GM19438 (cell line): ENCODE results near the gene MRTFA.
"Not testable (repeated sequence)": the region's sequence is repeated elsewhere in the genome, so short reads cannot be mapped to it uniquely, and the experiment has no call there.

ENCODE experiments used
- ATAC-seq: cut with Tn5 transposase; IDR thresholded peaks from one replicate; pipeline ENCODE4 v1.9.1; 2021; ENCODE audit warnings: low read depth; ENCODE audit not compliant: unreplicated experiment

Gene MRTFA

DNA sequence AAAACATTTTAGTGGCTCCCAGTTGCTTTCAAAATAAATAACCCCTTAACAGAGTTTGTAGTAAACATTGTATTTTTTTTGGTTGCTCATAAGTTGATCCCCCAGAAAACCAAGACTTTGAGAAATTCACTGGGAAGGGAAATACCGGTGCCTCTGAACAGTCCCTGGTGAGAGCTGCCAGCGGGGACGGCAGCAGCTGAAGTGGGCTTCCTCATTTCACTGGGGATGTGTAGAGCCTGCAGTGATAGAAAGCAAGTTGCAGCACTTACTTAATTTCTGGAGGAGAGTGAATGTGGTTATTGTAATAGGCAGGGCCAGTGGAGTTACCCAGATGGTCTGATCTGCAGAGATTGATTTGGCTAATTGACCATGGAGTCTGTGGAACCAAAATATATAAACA lies 24.2 kb upstream of the MRTFA start:
- ATAC-seq: no peak

DNA sequence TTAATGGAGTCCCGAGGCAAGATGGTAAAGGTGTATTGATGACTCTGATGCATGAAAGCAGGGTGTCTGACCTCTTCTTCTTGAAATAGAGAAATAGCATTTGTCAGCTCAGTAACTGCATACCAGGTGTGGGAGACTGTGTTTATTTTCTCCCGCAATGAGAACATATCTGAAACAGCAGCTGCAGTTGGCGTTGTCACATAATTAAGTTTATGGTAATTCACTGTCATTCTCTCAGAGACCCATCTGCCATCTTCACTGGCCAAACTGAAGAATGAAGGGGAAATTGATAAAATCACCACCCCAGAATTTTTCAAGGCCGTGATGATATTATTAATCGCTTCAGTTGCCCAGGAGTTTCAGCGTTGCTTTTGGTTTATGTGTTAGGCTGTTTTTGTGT lies 22.6 kb upstream of the MRTFA start:
- ATAC-seq: no peak

DNA sequence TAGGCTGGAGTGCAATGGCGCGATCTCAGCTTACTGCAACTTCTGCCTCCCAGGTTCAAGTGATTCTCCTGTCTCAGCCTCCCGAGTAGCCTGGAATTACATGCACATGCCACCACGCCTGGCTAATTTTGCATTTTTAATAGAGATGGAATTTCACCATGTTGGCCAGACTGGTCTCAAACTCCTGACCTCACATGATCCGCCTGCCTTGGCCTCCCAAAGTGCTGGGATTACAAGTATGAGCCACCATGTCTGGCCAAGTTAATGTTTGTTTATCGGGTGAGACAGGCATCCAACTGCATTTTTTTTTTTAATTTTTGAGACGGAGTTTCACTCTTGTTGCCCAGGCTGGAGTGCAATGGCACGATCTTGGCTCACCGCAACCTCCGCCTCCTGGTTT lies 20.1 kb upstream of the MRTFA start:
- not testable (repeated sequence) for ATAC-seq

DNA sequence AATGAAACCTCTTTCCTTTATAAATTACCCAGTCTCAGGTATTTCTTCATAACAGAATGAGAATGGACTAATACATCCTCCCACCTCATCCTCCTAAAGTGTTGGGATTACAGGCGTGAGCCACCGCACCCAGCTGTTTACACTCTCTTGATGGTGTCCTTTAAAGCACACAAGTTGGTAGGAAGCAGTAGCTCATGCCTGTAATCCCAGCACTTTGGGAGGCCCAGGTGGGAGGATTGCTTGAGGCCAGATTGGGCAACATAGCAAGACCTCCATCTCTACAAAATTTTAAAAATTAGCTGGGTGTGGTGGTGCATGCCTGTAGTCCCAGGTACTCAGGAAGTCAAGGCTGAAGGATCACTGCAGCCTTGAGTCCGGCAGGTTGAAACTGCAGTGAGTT lies 19.4 kb upstream of the MRTFA start:
- not testable (repeated sequence) for ATAC-seq

DNA sequence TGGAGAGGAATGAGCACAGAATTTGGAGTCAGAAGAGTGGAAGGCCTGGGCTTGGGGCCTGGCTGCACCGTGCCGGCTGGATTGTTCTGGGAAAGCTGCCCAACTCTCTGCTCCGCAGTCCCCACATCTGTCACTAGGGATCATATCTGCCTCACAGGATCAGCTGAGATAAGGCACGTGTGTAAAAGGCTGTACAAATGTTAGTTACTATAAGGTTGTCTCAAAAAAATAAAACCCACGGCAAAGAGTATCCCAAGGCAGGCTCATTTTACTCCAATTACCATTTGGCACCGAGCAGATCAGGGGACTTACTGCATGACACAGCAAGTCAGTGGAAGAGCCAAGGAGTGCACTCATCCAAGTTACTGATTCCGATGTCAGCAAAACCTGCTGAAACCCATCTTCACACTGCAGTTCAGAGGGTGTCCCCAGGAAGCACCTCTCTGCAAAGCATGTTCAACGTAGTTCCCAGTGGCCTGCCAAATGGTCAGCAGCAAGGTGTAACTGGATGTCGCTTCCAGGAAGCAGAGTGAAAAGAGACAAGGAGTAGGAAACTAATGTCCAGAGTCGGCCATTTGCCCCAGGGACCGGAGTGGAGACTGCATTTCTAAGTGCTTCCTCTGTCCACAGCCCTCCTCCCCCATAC lies 18.1 kb upstream of the MRTFA start:
- no peak for ATAC-seq

DNA sequence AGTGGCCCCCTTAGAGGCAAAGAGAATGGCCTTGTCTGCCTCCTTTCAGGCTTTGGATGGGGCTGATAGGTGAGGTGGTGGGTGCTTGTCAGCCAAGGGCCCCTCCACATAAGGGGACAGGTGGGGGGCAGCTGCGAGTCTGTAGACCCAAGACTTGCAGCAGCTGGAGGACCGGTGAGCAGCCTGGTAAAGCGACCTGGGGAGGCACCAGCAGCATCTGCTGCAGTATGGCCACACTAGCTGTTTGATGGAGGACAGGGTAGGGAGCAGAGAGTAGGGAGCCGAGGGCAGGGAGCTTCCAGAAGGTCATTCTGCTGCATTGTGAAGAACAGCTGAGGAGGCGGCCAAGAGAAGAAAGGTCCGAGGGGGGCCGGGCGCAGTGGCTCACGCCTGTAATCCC lies 16.8 kb upstream of the MRTFA start:
- no peak for ATAC-seq

DNA sequence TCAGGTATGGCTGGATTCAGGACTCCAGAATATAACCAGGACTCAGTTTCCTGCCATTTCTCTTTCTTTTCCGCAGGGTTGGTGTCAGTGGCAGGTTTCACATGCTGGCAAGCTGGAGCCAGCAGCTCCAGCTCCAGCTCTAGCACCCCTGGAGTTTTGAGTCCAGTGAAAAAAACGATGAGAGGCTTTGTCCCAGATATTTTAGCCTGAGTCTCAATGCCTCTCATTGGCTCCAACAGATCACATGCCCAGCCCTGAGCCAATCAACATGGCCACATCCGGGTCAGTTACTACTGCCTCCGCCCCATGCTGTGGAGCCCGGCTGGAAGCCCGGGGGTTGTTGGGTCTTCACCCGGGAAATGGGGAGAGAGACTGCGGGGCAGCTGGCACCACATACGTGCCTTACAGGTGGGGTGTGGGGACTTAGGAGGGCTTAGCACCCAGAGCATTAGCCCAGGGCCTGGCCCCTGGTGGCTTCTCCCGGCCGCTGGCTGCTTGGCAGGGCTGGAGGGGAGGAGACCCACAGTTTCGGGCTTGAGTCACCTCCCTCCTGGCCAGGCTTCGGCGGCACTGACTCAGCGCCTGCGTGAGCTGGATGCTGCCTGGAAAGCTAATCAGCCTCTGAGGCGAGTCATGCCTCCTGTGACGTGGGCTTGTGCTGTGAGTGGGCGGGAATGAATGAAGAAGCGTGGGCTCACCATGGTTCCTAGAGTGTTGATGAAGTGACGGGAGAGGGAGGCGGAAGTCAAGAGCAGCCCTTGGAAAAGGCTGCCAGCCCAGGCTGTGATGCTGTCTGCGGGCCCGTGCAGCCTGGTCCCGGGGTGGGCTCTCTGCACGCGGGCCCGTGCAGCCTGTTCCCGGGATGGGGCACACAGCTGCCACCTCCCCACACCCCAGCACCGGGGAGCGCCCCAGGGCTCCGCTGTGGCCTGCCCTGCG lies 15.3 kb upstream of the MRTFA start:
- ATAC-seq: no peak

DNA sequence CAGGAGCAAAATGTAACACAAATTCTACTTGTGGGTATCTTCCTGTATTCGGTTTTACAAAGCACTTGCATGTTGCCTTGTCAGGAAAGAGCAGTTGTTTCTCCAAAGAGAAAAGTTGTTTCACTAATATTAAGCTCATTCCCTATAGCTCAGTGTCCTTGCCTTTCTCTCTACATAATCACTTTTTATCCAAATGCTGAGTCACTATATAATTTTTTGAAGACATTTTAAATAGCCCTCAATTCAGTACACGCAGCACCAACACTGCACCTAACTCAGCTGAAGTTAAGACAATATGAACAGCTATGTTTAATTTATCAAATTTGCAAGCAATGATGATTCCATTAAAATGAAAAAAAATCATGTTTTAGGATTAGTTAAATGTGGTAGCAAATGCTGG lies 14.5 kb upstream of the MRTFA start:
- ATAC-seq: no peak

DNA sequence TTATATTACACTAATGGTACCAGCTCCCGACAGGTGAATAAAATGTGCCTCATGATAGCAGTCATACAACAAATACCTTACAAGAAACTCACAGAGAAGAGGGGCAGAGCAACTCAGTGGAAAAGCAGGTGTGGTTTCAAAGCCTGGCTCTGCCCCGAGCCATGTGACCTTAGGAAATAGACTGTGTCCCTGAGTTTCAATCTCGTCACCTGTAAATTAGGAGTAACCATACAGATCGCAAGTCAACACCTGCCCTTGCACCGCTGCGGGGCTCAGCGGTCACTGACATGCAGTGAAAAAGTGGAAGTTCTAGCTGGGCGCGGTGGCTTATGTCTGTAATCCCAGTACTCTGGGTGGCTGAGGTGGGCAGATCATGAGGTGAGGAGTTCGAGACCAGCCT lies 11.9 kb upstream of the MRTFA start:
- no peak for ATAC-seq

DNA sequence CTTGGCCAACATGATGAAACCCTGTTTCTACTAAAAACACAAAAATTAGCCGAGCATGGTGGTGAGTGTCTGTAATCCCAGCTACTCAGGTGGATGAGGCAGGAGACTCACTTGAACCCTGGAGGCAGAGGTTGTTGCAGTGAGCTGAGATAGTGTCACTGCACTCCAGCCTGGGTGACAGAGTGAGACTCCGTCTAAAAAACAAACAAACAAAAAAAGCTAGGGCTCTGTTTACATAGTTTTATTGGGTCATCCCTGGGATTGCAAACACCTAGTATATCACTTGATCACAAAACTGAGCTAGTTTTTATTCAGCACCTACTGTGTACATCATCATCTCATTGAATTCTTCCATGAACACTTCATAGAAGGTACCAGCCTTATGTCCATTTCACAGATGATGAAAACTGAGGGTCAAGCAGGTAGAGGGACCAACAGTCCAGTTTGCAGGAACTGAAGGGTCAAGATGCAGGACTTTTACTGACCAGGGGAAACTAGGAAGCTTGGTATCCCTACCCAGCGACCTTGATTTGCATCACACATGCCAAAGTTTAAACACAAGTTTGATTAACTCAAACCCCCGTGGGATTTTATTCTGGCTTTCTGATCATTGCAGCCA lies 9.2 kb upstream of the MRTFA start:
- no peak for ATAC-seq

DNA sequence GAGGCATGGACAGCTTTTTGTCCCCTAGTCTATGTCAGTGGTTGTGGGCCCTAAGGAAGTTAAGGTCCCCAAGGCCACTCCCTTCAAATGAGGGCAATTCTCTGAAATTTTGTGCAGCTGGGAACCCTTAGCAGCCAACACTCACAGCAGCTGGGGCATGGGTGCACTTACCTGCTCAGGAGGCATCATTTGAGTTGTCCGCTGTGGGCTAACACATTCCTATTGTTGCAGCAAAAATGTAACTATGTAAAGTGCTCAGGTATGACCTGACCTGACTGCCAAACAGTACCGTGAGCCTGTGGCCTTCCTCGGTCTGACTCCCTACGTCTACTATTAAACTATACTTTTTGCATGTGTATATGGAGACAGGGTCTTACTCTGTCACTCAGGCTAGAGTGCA lies 5.8 kb upstream of the MRTFA start:
- ATAC-seq: no peak

DNA sequence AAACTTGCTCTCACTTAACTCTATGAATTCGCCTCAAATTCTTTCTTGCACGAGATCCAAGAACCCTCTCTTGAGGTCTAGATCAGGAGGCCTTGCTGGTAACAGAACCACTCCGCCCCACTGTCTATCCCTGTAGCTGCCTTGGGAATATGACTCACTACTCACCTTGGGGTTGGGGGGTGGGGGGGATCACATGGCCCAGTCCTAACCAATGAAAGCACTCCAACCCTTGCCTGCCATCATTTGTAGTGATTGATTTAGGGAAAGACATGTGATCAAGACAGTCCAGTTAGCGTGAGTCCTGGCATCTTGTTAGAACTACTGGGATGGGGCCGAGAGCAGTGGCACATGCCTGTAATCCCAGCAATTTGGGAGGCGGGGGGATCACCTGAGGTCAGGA lies 4.8 kb upstream of the MRTFA start:
- ATAC-seq: no peak

DNA sequence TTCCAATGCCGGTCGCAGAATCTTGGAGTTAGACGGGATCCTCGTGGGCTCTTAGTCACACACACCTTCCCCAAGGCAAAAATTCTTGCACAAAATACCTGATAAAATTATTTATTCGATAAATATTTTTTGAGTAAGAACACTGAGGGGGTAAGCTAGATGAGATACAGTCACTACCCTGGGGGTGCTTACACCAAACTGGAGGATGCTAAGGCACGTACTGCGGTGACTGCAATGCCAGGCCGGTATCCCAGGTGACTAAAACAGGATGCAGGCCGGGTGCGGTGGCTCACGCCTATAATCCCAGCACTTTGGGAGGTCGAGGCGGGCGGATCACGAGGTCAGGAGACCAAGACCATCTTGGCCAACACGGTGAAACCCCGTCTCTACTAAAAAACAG lies 1.7 kb upstream of the MRTFA start:
- ATAC-seq: no peak

DNA sequence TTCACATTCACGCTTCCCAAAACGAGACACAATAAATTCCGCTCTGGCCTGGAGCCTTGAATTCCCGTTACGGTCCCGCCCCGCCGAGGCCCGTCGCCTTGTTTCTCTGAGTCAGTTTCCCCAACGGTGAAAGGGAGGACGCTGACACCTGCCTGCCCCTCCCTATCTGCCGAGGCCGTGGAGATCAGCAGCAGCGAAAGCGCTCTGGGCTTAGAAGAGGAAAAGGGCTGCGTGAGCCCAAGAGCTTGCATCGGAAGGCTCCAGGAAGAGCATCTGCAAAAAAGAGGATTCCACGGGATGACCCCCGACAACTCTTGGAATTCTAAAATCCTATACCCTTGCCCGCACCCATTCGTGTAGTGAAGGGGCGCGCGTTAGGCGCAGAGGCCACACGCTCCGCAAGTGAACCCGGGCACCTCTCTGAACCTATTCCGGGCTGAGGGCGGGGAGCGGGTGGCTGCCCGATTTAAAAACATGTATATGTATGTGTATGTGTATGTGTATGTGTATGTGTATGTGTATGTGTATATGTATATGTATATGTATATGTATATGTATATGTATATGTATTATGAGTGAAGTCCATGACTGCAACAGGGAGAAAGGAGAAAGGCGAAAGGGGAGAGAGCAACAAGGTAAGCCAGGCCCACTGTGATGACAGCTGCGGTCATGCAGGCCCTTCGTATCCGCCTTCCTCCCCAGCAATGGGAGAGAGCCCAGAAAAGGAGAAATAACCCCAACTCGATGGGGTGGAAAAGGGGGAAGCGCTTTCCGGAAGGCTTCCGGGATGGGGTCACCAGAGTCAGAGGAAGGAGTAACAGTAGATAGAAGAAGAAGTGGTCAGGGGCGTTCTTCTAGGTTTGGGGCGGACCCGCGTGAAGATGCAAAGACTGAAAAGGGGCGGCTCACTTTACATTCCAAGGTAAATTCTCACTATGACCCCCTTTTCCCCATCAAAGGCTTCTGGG lies 948 bp upstream of the MRTFA start:
- ATAC-seq: no peak

DNA sequence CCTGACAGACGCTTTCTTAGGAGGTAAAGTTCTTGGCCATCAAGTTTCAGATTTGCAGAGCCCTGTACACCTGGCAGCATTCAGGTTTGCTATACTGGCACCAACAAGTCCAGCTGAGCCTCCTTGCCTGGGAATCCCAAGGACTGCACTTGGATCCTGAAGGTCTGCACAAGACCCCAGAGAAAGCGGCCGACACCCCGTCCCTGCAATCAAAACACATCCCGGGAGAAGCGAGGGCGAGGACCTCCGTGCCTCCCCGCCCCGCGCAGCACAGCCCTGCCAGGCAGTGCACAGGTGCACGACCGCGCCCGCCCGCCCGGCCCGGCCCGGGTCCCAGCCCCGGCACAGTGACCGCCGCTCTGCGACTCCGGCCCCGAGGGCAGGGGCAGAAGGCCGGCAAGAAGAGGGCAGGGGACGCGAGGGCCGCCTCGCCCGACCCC lies 559 bp downstream of the MRTFA start:
- ATAC-seq: peak; percentile 11

DNA sequence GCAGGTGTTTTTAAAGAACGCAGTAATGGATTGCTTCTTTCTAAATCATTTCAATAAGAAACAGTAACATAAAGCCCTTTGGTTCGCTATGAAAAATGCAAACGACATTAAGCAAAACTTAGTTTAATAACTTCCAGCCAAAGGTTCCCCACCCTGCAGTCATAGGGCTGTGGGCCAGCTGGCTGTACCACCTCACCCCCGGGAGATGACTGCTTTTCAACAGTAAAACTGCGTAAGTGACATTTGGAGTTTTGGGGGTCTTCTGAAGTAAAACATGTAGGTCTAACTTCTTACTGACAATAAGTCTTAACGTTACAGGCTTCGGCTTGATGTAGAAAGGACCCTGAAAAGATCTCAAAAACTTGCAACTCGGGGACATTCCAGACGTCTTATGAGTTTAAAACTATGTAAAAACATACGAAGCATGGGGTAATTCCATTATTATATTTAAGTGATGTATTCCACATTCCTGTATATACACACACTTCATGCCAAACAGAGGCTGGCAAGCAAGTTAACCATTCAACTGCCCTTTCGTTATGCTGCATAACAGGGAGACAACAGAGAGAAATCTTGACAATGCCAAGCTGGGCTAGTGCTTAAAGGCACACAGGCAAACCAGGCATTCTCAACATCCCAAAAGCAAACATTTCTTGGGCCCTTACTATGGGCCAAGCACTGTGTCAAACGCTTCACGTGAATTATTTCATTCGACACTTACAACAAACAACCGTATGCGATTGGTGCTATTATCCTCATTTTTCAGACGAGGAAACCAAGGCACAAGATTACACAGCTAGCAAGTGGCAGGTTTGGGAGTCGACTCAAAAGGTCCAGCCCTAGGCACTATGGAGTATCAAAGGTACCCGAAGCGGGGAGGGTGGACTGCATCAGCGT lies 1.2 kb downstream of the MRTFA start:
- no peak for ATAC-seq

DNA sequence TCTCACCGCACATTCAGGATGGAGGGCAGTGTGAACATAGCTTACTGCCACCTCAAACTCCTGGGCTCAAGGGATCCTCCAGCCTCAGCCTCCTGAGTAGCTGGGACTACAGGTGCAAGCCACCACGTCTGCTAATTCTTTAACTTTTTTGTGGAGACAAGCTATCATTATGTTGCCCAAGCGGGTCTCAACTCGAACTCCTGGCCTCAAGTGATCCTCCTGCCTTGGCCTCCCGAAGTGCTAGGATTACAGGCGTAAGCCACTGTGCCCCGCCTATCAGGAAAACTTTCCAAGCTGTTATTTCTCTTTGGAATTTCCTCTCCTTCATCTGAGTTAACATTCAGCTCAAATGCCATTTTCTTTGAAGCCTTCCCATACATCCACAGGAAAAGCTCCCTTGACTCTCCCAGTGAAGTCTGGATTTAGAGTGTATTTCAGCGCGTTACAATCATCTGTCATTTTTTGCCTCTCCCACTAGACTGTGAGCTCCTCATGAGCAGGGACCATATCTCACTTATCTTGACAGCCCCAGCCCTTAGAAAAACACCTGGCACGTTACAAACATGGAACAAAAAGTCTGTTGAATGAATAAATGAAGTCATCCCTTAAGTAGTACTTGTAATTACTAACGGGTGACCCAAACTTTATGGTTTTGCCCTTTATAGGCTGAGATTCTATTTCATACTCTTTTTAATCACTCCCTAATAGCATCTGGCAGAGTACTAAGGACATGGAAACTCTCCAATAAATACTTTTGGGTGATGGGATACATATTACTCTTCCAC lies 2.2 kb downstream of the MRTFA start:
- ATAC-seq: no peak

DNA sequence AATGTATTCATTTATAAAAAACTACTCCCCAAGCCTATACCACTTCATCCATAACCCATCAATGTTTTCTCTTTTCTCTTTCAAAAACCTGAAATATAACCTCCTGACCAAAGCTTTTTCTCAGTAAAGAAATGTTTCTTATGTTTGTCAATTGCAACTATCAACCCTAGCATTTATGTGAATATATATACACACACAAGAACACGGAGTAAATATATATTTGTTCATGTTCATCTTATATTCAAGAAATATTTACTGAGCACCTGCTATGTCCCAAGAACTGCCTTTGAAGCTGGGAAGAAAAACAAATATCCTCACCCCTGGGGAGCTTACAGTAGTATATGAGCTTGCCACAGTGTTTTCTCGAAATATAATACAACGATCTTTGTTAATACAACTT lies 3.5 kb downstream of the MRTFA start:
- no peak for ATAC-seq

DNA sequence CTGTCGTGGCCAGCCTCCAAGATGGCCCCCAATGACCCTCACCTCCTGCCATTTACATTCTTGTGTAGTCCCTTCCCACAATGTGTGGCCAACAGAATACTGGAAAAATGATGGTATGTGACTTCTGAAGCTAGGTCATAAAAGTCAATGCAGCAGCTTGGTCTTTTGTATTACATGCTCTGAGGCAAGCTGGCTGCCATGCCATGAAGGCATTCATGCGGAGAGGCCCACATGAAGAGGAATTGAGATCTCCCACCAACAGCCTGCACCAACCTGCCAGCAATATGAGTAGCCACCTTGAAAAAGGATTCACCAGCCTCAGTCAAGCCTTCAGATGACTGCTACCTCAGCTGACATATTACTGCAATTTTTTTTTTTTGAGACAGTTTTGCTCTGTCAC lies 4.6 kb downstream of the MRTFA start:
- no peak for ATAC-seq
